GM23338 (cell line): ENCODE results near the gene RBM27. TPM values are rescaled to one million over a fixed set of nuclear protein-coding genes. Genes with fewer than 3 reads are reported as not detected.

ENCODE experiments used
- ATAC-seq: fragments of 200-7000 bp; cut with Tn5 transposase; 3 replicates; pipeline ENCODE4 v1.9.1; 2020
- DNase-seq: peaks from one replicate; pipeline ENCODE4 v3.0.0-alpha.2; 2015; ENCODE audit warnings: low spot score
- H2AFZ ChIP-seq: fragments of 200-600 bp; sonication (generic); 2 replicates; pipeline ENCODE4 v1.8.0; 2016; ENCODE audit warnings: antibody characterized with exemption, mild to moderate bottlenecking, moderate library complexity
- H3F3A ChIP-seq: fragments of 200-600 bp; sonication (generic); replicated peaks from 2 replicates; pipeline ENCODE4 v1.8.0; 2017; ENCODE audit warnings: antibody characterized with exemption, mixed run types, low read depth
- H3K27ac ChIP-seq: fragments of 200-600 bp; sonication (generic); 2 replicates; pipeline ENCODE4 v1.6.1; 2016; ENCODE audit warnings: low read depth
- H3K27me3 ChIP-seq: fragments of 200-600 bp; sonication (generic); 2 replicates; pipeline ENCODE4 v1.8.0; 2016; ENCODE audit warnings: mild to moderate bottlenecking, mixed run types, moderate library complexity; ENCODE audit not compliant: insufficient read depth
- H3K36me3 ChIP-seq: fragments of 200-600 bp; sonication (generic); 2 replicates; pipeline ENCODE4 v1.8.0; 2016; ENCODE audit warnings: mild to moderate bottlenecking; ENCODE audit not compliant: insufficient read depth
- H3K4me1 ChIP-seq: fragments of 200-600 bp; sonication (generic); 2 replicates; pipeline ENCODE4 v1.8.0; 2016; ENCODE audit warnings: mild to moderate bottlenecking, moderate library complexity; ENCODE audit not compliant: insufficient read depth
- H3K4me2 ChIP-seq: fragments of 200-600 bp; sonication (generic); 2 replicates; pipeline ENCODE4 v1.7.1; 2017; ENCODE audit warnings: mixed run types
- H3K4me3 ChIP-seq: fragments of 200-600 bp; sonication (generic); 2 replicates; pipeline ENCODE4 v1.6.1; 2016; ENCODE audit warnings: mixed run types
- H3K79me2 ChIP-seq: fragments of 200-600 bp; sonication (generic); replicated peaks from 2 replicates; pipeline ENCODE4 v1.8.0; 2017; ENCODE audit warnings: mild to moderate bottlenecking; ENCODE audit not compliant: insufficient read depth
- H3K9me2 ChIP-seq: fragments of 200-600 bp; sonication (generic); 2 replicates; pipeline ENCODE4 v1.8.0; 2017; ENCODE audit not compliant: insufficient read depth
- H4K20me1 ChIP-seq: fragments of 200-600 bp; sonication (generic); replicated peaks from 2 replicates; pipeline ENCODE4 v1.8.0; 2017; ENCODE audit warnings: mild to moderate bottlenecking; ENCODE audit not compliant: insufficient read depth
- H3K27ac Mint-ChIP-seq: 2 replicates; pipeline ENCODE4 v1.8.0; 2020; ENCODE audit warnings: inconsistent platforms, mild to moderate bottlenecking, moderate library complexity, mixed read lengths
- H3K27me3 Mint-ChIP-seq: 3 replicates; pipeline ENCODE4 v1.8.0; 2022; ENCODE audit warnings: low read depth, mild to moderate bottlenecking, moderate library complexity, mixed read lengths, inconsistent platforms; ENCODE audit not compliant: insufficient read depth, poor library complexity
- H3K36me3 Mint-ChIP-seq: 3 replicates; pipeline ENCODE4 v1.8.0; 2021; ENCODE audit warnings: low read depth, mild to moderate bottlenecking, inconsistent platforms, moderate library complexity, mixed read lengths
- H3K4me1 Mint-ChIP-seq: 3 replicates; pipeline ENCODE4 v1.8.0; 2020; ENCODE audit warnings: mild to moderate bottlenecking, inconsistent platforms, mixed read lengths
- H3K4me3 Mint-ChIP-seq: 3 replicates; pipeline ENCODE4 v1.8.0; 2021; ENCODE audit warnings: moderate library complexity, mild to moderate bottlenecking, inconsistent platforms, mixed read lengths
- H3K9me3 Mint-ChIP-seq: 3 replicates; pipeline ENCODE4 v1.8.0; 2020; ENCODE audit warnings: moderate library complexity, mild to moderate bottlenecking, inconsistent platforms, mixed read lengths
- EZH2 ChIP-seq: fragments of 200-600 bp; sonication (generic); IDR thresholded peaks from one replicate; pipeline ENCODE4 v1.8.0; 2017; ENCODE audit warnings: antibody characterized with exemption, mild to moderate bottlenecking, low read depth; ENCODE audit not compliant: unreplicated experiment
- EZH2phosphoT487 ChIP-seq: fragments of 200-600 bp; sonication (generic); IDR thresholded peaks from one replicate; pipeline ENCODE4 v1.8.1; 2018; ENCODE audit warnings: antibody characterized with exemption; ENCODE audit not compliant: unreplicated experiment
- STAT1 ChIP-seq: IDR thresholded peaks from one replicate; pipeline ENCODE4 v1.6.1; 2016; ENCODE audit warnings: antibody characterized with exemption; ENCODE audit not compliant: unreplicated experiment
- ZNF114 ChIP-seq: fragments of 250-450 bp; sonication (Bioruptor Pico); IDR thresholded peaks from 2 replicates; pipeline ENCODE4 v1.5.0; 2020; ENCODE audit warnings: mild to moderate bottlenecking, moderate library complexity
- polyA plus RNA-seq: library from polyadenylated mRNA; unstranded; fragments of >200 nt; fragmentation: Nextera tagmentation; extraction: Ambion mirVana; gene quantifications from 2 replicates; pipeline ENCODE4 v1.2.1, GENCODE V29; 2016
- total RNA-seq: library from RNA; depleted of rRNA; stranded (reverse); fragments of >200 nt; shearing (Covaris generic); gene quantifications from 2 replicates; pipeline ENCODE4 v1.2.3, GENCODE V29; 2014
- TF ChIP-seq, protein P1 (sequence below): fragments of 250-450 bp; sonication (Bioruptor Pico); IDR thresholded peaks from 2 replicates; pipeline ENCODE4 v1.5.0; 2020; ENCODE audit warnings: mild to moderate bottlenecking, moderate library complexity
- TF ChIP-seq, protein P2 (sequence below): IDR thresholded peaks from 2 replicates; pipeline ENCODE4 v1.6.1; 2016; ENCODE audit warnings: antibody characterized with exemption

Gene RBM27
- total and polyA plus RNA-seq, 2 experiments from 2014 or later = 22.4 to 59.5 TPM

DNA sequence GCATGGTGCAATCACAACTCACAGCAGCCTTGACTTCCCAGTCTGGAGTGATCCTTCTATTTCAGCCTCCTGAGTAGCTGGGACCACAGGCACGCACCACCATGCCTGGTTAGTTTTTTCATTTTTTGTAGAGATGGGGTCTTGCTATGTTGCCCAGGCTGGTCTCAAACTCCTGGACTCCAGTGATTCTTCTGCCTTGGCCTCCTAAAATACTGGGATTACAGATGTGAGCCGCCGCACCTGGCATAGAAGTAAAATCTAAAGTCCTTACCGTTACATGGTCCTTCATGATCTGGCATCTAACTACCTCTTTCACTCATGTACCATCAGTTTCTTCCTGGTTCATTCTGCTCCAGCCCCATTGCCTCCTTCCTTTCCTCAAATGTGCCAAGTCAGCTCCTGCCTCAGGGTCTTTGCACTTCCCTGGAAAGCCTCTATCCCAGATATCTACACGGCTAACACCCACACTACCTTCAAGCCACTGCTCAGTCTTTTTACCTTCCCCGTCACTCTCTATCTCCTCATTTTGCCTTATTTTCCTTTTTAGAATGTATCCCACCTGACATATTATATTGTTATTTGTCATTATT, 6.9 kb upstream of the RBM27 start:
- peaks cover 4% of the 10 kb centered on the region; the same call in 1 of the 2 replicates for H3K9me2 ChIP-seq
- Mint-ChIP-seq H3K36me3 (no peaks in the 10 kb centered on the region), H3K27me3 (no peaks in the 10 kb centered on the region), H3K4me3 (no peak overlapping the region), H3K27ac (no peak overlapping the region), H3K9me3 (no peaks in the 10 kb centered on the region), H3K4me1 (peaks cover 6% of the 10 kb centered on the region)
- H3K4me2 ChIP-seq = no peak overlapping the region
- DNase-seq = no peak
- no peaks in the 10 kb centered on the region for H3F3A ChIP-seq
- no peak for TF ChIP-seq STAT1
- TF ChIP-seq, protein P1, sequence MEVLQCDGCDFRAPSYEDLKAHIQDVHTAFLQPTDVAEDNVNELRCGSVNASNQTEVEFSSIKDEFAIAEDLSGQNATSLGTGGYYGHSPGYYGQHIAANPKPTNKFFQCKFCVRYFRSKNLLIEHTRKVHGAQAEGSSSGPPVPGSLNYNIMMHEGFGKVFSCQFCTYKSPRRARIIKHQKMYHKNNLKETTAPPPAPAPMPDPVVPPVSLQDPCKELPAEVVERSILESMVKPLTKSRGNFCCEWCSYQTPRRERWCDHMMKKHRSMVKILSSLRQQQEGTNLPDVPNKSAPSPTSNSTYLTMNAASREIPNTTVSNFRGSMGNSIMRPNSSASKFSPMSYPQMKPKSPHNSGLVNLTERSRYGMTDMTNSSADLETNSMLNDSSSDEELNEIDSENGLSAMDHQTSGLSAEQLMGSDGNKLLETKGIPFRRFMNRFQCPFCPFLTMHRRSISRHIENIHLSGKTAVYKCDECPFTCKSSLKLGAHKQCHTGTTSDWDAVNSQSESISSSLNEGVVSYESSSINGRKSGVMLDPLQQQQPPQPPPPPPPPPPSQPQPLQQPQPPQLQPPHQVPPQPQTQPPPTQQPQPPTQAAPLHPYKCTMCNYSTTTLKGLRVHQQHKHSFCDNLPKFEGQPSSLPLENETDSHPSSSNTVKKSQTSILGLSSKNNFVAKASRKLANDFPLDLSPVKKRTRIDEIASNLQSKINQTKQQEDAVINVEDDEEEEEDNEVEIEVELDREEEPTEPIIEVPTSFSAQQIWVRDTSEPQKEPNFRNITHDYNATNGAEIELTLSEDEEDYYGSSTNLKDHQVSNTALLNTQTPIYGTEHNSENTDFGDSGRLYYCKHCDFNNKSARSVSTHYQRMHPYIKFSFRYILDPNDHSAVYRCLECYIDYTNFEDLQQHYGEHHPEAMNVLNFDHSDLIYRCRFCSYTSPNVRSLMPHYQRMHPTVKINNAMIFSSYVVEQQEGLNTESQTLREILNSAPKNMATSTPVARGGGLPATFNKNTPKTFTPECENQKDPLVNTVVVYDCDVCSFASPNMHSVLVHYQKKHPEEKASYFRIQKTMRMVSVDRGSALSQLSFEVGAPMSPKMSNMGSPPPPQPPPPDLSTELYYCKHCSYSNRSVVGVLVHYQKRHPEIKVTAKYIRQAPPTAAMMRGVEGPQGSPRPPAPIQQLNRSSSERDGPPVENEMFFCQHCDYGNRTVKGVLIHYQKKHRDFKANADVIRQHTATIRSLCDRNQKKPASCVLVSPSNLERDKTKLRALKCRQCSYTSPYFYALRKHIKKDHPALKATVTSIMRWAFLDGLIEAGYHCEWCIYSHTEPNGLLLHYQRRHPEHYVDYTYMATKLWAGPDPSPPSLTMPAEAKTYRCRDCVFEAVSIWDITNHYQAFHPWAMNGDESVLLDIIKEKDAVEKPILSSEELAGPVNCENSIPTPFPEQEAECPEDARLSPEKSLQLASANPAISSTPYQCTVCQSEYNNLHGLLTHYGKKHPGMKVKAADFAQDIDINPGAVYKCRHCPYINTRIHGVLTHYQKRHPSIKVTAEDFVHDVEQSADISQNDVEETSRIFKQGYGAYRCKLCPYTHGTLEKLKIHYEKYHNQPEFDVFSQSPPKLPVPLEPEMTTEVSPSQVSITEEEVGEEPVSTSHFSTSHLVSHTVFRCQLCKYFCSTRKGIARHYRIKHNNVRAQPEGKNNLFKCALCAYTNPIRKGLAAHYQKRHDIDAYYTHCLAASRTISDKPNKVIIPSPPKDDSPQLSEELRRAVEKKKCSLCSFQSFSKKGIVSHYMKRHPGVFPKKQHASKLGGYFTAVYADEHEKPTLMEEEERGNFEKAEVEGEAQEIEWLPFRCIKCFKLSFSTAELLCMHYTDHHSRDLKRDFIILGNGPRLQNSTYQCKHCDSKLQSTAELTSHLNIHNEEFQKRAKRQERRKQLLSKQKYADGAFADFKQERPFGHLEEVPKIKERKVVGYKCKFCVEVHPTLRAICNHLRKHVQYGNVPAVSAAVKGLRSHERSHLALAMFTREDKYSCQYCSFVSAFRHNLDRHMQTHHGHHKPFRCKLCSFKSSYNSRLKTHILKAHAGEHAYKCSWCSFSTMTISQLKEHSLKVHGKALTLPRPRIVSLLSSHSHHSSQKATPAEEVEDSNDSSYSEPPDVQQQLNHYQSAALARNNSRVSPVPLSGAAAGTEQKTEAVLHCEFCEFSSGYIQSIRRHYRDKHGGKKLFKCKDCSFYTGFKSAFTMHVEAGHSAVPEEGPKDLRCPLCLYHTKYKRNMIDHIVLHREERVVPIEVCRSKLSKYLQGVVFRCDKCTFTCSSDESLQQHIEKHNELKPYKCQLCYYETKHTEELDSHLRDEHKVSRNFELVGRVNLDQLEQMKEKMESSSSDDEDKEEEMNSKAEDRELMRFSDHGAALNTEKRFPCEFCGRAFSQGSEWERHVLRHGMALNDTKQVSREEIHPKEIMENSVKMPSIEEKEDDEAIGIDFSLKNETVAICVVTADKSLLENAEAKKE (CRISPR knock-in tag) = no peak
- TF ChIP-seq EZH2phosphoT487 = no peak
- TF ChIP-seq EZH2 = no peak
- TF ChIP-seq, protein P2, sequence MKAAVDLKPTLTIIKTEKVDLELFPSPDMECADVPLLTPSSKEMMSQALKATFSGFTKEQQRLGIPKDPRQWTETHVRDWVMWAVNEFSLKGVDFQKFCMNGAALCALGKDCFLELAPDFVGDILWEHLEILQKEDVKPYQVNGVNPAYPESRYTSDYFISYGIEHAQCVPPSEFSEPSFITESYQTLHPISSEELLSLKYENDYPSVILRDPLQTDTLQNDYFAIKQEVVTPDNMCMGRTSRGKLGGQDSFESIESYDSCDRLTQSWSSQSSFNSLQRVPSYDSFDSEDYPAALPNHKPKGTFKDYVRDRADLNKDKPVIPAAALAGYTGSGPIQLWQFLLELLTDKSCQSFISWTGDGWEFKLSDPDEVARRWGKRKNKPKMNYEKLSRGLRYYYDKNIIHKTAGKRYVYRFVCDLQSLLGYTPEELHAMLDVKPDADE = no peak
- no peak for TF ChIP-seq ZNF114
- no peaks in the 10 kb centered on the region for H3K79me2 ChIP-seq
- no peak overlapping the region for H3K4me3 ChIP-seq
- H3K4me1 ChIP-seq = peaks cover 5% of the 10 kb centered on the region; the same call in 1 of the 2 replicates
- H3K27me3 ChIP-seq = no peaks in the 10 kb centered on the region
- H2AFZ ChIP-seq = no peak overlapping the region
- no peak for ATAC-seq
- H4K20me1 ChIP-seq = no peaks in the 10 kb centered on the region
- no peaks in the 10 kb centered on the region for H3K36me3 ChIP-seq
- H3K27ac ChIP-seq = no peak overlapping the region
